CD4-positive, alpha-beta T cell treated with Interleukin-6 for 4 hours (primary cell): ENCODE results near the gene SLU7.
A peak's percentile ranks its signal among the peaks of the same experiment; 100 is the strongest.
"Not testable (repeated sequence)": the region's sequence is repeated elsewhere in the genome, so short reads cannot be mapped to it uniquely, and the experiment has no call there.

ENCODE experiments used
- DNase-seq: peaks from one replicate; pipeline ENCODE4 v3.0.0-alpha.2; 2020; ENCODE audit warnings: mixed read lengths

The SLU7 gene

DNA sequence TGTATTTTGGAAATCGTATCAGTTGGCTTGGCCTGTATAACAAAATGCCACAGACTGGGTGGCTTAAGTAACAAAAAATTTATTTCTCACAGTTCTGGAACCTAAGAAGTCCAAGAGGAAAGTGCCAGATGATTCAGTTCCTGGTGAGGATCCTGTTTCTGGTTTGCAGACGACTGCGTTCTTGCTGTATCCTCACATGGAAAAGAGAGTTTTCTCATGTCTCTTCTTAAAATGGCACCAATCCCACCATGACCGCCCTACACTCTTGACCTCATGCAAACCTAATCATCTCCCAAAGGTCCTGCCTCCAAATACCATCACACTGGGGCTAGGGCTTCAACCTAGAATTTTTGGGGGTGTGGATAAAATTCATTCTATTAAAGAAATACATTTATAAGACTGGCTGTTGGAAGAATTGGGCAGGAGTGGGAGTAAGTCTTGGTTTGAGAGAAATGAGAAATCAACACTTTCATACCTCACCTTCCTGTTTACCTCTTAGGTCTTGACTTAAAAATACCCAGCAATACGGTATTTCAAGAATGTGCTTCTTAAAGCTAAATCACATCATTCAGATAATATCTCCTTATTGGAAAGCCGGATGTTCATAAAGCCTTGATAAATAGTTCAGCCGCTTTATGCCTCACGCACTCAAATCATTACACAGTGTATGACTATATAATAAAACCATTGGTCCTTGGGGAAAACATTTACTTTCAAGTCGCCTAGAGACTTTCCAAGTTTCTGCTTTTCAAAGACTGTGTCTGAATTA is 31.5 kb upstream of the SLU7 start:
- no peak for DNase-seq

GRCh38 chr5:160449458-160449857 is 30.6 kb upstream of the SLU7 start:
- DNase-seq, result no peak

GRCh38 chr5:160448886-160449285 is 30.0 kb upstream of the SLU7 start:
- no peak for DNase-seq

- no peak for DNase-seq
Observed at GRCh38 chr5:160445751-160446150, 26.9 kb upstream of the SLU7 start.

- DNase-seq, result no peak
Observed at GRCh38 chr5:160445132-160445531, 26.3 kb upstream of the SLU7 start.

DNA sequence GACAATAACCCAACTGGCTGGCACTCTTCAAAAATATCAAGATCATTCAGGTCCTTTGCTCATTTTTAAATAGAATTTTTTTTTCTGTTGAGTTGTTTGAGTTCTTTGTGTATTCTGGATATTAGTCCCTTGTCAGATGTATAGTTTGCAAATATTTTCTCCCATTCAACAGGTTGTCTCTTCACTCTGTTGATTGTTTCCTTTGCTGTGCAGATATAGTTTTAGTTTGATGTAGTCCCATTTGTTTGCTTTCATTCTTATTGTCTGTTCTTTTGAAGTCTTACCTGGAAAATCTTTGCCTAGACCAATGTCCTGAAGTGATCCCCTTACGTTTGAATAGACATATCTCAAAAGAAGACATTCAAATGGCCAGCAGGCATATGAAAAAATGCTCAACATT is 25.5 kb upstream of the SLU7 start:
- DNase-seq, result no peak

- no peak for DNase-seq
Observed at GRCh38 chr5:160442824-160443431, 24.0 kb upstream of the SLU7 start.

- DNase-seq, result no peak
Observed at GRCh38 chr5:160441311-160441781, 22.5 kb upstream of the SLU7 start.

- DNase-seq, result peak; percentile 91
Observed at GRCh38 chr5:160439205-160439600, 20.3 kb upstream of the SLU7 start.

DNA sequence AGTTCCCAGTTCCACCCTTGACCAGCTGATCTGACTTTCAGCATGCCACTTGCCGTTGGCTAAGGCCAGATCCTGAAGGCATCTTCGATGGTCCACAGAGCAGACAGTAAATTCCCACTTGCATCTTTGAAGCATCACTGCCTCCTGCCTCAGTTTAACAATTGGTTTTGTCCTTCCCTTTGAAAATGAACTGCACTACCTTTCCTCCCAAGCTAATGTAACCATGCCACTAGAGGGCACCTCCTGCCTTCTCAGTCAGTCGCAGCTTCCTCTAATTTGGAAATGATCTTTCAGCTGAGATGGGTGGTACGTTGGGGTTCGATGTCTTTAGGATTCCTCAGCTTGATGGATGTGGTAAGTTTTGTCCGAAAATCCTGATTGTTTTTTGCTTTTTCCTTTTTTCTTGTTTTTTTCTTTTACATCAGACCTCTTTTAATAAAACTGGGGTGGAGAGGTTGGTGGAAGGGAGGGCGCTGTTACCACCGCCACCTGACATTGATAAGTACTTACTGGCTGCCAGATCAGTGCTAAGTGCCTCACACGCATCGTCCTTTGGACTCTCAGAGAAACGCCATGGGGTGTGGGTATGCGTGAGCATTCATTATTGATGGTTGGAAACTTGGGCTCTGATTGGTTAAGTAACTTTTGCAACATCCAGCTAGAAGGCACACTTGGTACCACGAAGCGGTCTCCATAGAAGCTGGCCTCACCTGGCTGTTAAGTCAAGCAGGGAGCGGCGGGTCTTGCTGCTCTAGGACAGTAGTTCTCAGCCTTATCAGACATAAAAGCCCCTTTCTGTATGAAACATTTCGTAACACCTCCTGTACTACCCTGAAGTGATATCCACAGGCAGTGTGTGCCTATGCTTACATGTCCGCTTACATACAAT is 19.7 kb upstream of the SLU7 start:
- DNase-seq, result peak; percentile 61

GRCh38 chr5:160437271-160437670 is 18.4 kb upstream of the SLU7 start:
- DNase-seq, result no peak

- not testable (repeated sequence) for DNase-seq
Observed at GRCh38 chr5:160436661-160437060, 17.8 kb upstream of the SLU7 start.

GRCh38 chr5:160436017-160436416 is 17.1 kb upstream of the SLU7 start:
- DNase-seq, result no peak

DNA sequence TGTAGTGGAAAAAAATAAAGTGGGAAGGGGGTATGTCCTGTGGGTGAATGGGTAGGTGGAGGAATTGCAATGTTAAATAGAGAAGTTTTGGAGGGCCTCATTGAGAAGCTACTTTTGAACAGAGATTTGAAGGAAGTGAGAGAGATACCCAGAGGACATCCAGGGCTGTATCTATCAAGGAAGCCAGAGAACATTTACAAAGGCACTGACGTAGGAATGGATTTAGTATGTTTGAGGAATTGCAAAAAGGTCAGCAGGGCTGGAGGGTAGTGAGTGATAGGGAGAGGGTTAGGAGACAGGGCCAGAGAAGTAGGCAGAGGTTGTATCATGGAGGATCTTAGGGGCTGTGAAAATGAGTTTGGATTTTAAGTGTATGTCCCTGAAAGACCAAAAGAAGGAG is 16.7 kb upstream of the SLU7 start:
- DNase-seq, result no peak

DNA sequence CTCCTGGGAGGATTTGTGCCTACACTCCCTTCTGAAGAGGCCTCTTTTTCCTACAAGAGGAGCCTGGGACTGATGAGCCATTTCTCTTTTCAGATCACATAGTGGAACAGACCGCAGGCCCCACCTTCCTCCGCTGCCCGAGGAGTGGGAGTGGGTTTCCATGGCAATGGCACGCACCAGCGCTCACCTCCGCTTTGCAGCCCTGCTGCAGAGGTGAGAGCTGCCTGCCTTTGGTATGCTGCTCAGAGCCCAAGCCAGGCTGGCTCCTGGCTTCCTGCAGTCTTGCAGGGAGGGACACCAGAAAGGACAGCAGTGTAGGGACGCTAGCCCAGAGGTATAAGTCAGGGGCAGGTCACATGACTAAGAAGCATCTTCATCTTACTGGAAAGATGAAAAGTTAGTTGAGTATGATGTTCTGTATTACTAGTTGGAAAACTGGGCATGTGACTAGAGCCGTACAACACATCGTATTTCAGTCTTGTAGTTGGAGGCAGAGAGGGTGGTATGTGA is 15.2 kb upstream of the SLU7 start:
- DNase-seq, result peak; percentile 5

DNA sequence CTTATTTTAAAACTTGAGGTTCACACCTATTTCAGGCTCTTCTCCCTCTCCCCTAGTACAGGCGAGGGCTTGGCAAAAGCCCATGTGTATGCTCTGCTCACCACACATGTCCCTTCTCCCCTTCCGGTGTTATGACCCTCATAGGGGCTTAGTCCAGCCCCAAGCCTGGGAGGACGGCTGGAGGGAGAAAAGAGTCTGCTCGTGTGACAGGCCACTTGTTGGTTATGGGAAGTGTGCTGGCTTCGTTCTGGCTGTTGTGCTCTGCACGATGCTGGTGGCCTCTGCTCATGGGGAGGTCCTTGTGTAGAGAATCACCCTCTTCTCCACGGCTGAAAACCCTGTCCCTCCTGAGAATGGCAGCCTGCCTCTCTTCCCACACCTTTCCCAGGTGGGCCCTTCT is 13.9 kb upstream of the SLU7 start:
- no peak for DNase-seq

- no peak for DNase-seq
Observed at GRCh38 chr5:160432196-160432595, 13.3 kb upstream of the SLU7 start.

- DNase-seq, result no peak
Observed at GRCh38 chr5:160427607-160428006, 8.7 kb upstream of the SLU7 start.

GRCh38 chr5:160423099-160423498 is 4.2 kb upstream of the SLU7 start:
- DNase-seq, result peak; percentile 6

- peak; percentile 96 for DNase-seq
Observed at GRCh38 chr5:160421625-160422258, 2.9 kb upstream of the SLU7 start, which contains the start of gene PTTG1. TSS of gene PTTG1 (plus strand) at chr5:160421855. CDS start at chr5:160422313, 458 bp downstream.

- DNase-seq, result no peak
Observed at GRCh38 chr5:160420331-160420610, 1.4 kb upstream of the SLU7 start.

GRCh38 chr5:160419458-160420330 is 813 bp upstream of the SLU7 start:
- DNase-seq, result no peak
